PC-3 (cell line): ENCODE measurements around the gene TSHZ3. TPM values are rescaled to one million over a fixed set of nuclear protein-coding genes. Genes with fewer than 3 reads are reported as not detected.

Source experiments
- ATAC-seq: fragments of 200-7000 bp; cut with Tn5 transposase; 2 replicates; pipeline ENCODE4 v1.9.1; 2020; ENCODE audit warnings: mild to moderate bottlenecking, moderate library complexity
- BruUV-seq: library from RNA; stranded (reverse); fragments of 400-500 nt; replicated peaks from 2 replicates; lab custom pipeline; 2021; lab: Mats Ljungman, UMichigan
- CTCF ChIA-PET: fragments of 300-600 bp; sonication (Branson Sonifier 250); formaldehyde crosslinking; loops from one replicate; lab custom pipeline; 2022; ENCODE audit warnings: antibody characterized with exemption; lab: Charles Lee
- POLR2A ChIA-PET: fragments of 300-600 bp; sonication (Branson Sonifier 250); formaldehyde crosslinking; loops from one replicate; lab custom pipeline; 2022; ENCODE audit warnings: antibody characterized with exemption; ENCODE audit not compliant: unreplicated experiment; lab: Charles Lee
- DNase-seq: peaks from one replicate; pipeline ENCODE4 v3.0.0-alpha.2; 2015
- H2AFZ ChIP-seq: fragments of 300-600 bp; sonication (generic); 2 replicates; pipeline ENCODE4 v1.6.0; 2016; ENCODE audit warnings: antibody characterized with exemption, low read length
- H3F3A ChIP-seq: fragments of 300-600 bp; sonication (generic); one replicate; pipeline ENCODE4 v1.6.0; 2017; ENCODE audit warnings: antibody characterized with exemption, low read length, control low read depth, mild to moderate bottlenecking; ENCODE audit not compliant: unreplicated experiment
- H3K27ac ChIP-seq: fragments of 300-600 bp; sonication (generic); 2 replicates; pipeline ENCODE4 v1.5.1; 2016; ENCODE audit warnings: mild to moderate bottlenecking, low read length
- H3K27me3 ChIP-seq: fragments of 300-600 bp; sonication (generic); 2 replicates; pipeline ENCODE4 v1.6.1; 2016; ENCODE audit warnings: low read length, mixed read lengths
- H3K36me3 ChIP-seq: fragments of 300-600 bp; sonication (generic); 2 replicates; pipeline ENCODE4 v1.6.1; 2016; ENCODE audit warnings: low read depth, mixed run types, low read length, mixed read lengths
- H3K4me1 ChIP-seq: fragments of 300-600 bp; sonication (generic); 2 replicates; pipeline ENCODE4 v1.5.1; 2016; ENCODE audit warnings: low read length; ENCODE audit not compliant: insufficient read depth
- H3K4me2 ChIP-seq: fragments of 300-600 bp; sonication (generic); 2 replicates; pipeline ENCODE4 v1.6.0; 2016; ENCODE audit warnings: low read length
- H3K4me3 ChIP-seq: fragments of 300-600 bp; sonication (generic); 2 replicates; pipeline ENCODE4 v1.5.1; 2016; ENCODE audit warnings: mild to moderate bottlenecking, low read length, mixed read lengths
- H3K79me2 ChIP-seq: fragments of 300-600 bp; sonication (generic); 2 replicates; pipeline ENCODE4 v1.6.1; 2017; ENCODE audit warnings: low read length, mixed read lengths
- H3K9ac ChIP-seq: fragments of 300-600 bp; sonication (generic); 2 replicates; pipeline ENCODE4 v1.6.0; 2016; ENCODE audit warnings: mild to moderate bottlenecking, low read length
- H3K9me2 ChIP-seq: fragments of 300-600 bp; sonication (generic); replicated peaks from 2 replicates; pipeline ENCODE4 v1.6.1; 2016; ENCODE audit warnings: mixed run types, low read length, mixed read lengths
- H3K9me3 ChIP-seq: fragments of 300-600 bp; sonication (generic); 2 replicates; pipeline ENCODE4 v1.6.1; 2016; ENCODE audit warnings: low read length, mixed read lengths
- H4K20me1 ChIP-seq: fragments of 300-600 bp; sonication (generic); 2 replicates; pipeline ENCODE4 v1.6.1; 2016; ENCODE audit warnings: low read length, mixed read lengths
- EZH2 ChIP-seq: fragments of 300-600 bp; sonication (generic); IDR thresholded peaks from one replicate; pipeline ENCODE4 v1.6.1; 2017; ENCODE audit warnings: antibody characterized with exemption, mild to moderate bottlenecking, low read length; ENCODE audit not compliant: unreplicated experiment
- EZH2phosphoT487 ChIP-seq: fragments of 300-600 bp; sonication (generic); IDR thresholded peaks from 2 replicates; pipeline ENCODE4 v1.6.1; 2018; ENCODE audit warnings: mild to moderate bottlenecking, antibody characterized with exemption, low read length, borderline replicate concordance
- intact Hi-C: fragments of 100-400 bp; cut with micrococcal nuclease; formaldehyde crosslinking; loops from 2 replicates; pipeline ENCODE4 v1.9.0; 2023
- total RNA-seq: library from RNA; depleted of rRNA; stranded (reverse); fragments of >200 nt; gene quantifications from 2 replicates; pipeline ENCODE4 v1.2.3, GENCODE V29; 2014
- TF ChIP-seq, protein P1 (sequence below): fragments of 300-600 bp; sonication (generic); conservative IDR thresholded peaks from 2 replicates; pipeline ENCODE4 v1.5.1; 2017; ENCODE audit warnings: antibody characterized with exemption, low read depth, mild to moderate bottlenecking, low read length

TSHZ3 gene
- total RNA-seq, 1 experiment from 2014 or later: 0.18 TPM

DNA sequence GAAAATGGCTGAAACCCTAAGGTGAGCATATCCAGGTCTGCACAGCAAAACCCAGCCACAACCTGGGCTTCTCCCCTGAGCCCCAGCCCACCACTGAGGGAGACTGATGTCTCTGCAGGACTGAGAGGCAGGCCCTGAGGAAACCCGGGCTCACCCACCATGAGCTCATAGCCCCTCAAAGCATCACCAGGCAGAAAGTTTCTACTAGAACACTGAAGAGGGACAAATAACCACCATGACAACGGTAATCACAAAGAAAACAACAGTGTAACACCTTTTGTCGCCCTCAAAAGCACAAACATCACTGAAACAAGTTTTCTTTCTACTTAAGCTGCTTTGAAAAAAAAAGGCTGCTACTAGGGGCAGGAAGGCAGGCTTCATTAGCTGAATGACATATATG lies 29.8 kb downstream of the TSHZ3 start:
- no peak for ATAC-seq
- H3K9me3 ChIP-seq: no peaks in the 10 kb centered on the region
- TF ChIP-seq EZH2phosphoT487: no peak
- TF ChIP-seq, protein P1, sequence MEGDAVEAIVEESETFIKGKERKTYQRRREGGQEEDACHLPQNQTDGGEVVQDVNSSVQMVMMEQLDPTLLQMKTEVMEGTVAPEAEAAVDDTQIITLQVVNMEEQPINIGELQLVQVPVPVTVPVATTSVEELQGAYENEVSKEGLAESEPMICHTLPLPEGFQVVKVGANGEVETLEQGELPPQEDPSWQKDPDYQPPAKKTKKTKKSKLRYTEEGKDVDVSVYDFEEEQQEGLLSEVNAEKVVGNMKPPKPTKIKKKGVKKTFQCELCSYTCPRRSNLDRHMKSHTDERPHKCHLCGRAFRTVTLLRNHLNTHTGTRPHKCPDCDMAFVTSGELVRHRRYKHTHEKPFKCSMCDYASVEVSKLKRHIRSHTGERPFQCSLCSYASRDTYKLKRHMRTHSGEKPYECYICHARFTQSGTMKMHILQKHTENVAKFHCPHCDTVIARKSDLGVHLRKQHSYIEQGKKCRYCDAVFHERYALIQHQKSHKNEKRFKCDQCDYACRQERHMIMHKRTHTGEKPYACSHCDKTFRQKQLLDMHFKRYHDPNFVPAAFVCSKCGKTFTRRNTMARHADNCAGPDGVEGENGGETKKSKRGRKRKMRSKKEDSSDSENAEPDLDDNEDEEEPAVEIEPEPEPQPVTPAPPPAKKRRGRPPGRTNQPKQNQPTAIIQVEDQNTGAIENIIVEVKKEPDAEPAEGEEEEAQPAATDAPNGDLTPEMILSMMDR: no peak
- no peak for TF ChIP-seq EZH2
- H3K4me3 ChIP-seq: no peak overlapping the region
- no peaks in the 10 kb centered on the region for H3F3A ChIP-seq
- H3K9me2 ChIP-seq: no peaks in the 10 kb centered on the region
- no peaks in the 10 kb centered on the region for H4K20me1 ChIP-seq
- H3K4me1 ChIP-seq: no peaks in the 10 kb centered on the region
- intact Hi-C loops: no loop called here
- no peaks in the 10 kb centered on the region for H3K27me3 ChIP-seq
- H3K36me3 ChIP-seq: no peaks in the 10 kb centered on the region
- POLR2A ChIA-PET: no interaction called here
- no peak overlapping the region for H2AFZ ChIP-seq
- H3K4me2 ChIP-seq: no peak overlapping the region
- CTCF ChIA-PET: no interaction called here
- BruUV-seq: no TSS peak
- DNase-seq: no peak
- no peaks in the 10 kb centered on the region for H3K79me2 ChIP-seq
- no peak overlapping the region for H3K27ac ChIP-seq
- H3K9ac ChIP-seq: no peak overlapping the region

GRCh38 chr19:31318790-31319425 lies 30.3 kb downstream of the TSHZ3 start:
- intact Hi-C loops: no loop called here
- Histone ChIP-seq H3K4me2 (no peak overlapping the region), H3K27me3 (no peaks in the 10 kb centered on the region), H2AFZ (no peak overlapping the region), H3K79me2 (no peaks in the 10 kb centered on the region), H3K4me1 (no peaks in the 10 kb centered on the region), H3K9me2 (no peaks in the 10 kb centered on the region), H3F3A (no peaks in the 10 kb centered on the region), H3K36me3 (no peaks in the 10 kb centered on the region), H3K4me3 (no peak overlapping the region), H4K20me1 (no peaks in the 10 kb centered on the region), H3K9ac (no peak overlapping the region), H3K27ac (no peak overlapping the region), H3K9me3 (no peaks in the 10 kb centered on the region)
- POLR2A ChIA-PET: no interaction called here
- TF ChIP-seq, protein P1: no peak
- no peak for TF ChIP-seq EZH2phosphoT487
- no peak for TF ChIP-seq EZH2
- CTCF ChIA-PET: no interaction called here
- BruUV-seq: no TSS peak
- no peak for DNase-seq
- ATAC-seq: no peak

- POLR2A ChIA-PET: no interaction called here
- Histone ChIP-seq H4K20me1 (no peaks in the 10 kb centered on the region), H3F3A (no peaks in the 10 kb centered on the region), H3K9ac (no peak overlapping the region), H2AFZ (no peak overlapping the region), H3K9me3 (no peaks in the 10 kb centered on the region), H3K4me1 (no peaks in the 10 kb centered on the region), H3K4me3 (no peak overlapping the region), H3K27me3 (no peaks in the 10 kb centered on the region), H3K79me2 (no peaks in the 10 kb centered on the region), H3K4me2 (no peak overlapping the region), H3K27ac (no peak overlapping the region), H3K9me2 (no peaks in the 10 kb centered on the region), H3K36me3 (no peaks in the 10 kb centered on the region)
- intact Hi-C loops: no loop called here
- BruUV-seq: no TSS peak
- ATAC-seq (no peak), DNase-seq (no peak)
- no peak for TF ChIP-seq EZH2phosphoT487
- TF ChIP-seq, protein P1: no peak
- no peak for TF ChIP-seq EZH2
- CTCF ChIA-PET: no interaction called here
These were observed 31.7 kb downstream of the TSHZ3 start for GRCh38 chr19:31317570-31317969.
